Muscle layer of duodenum (tissue), 2 donors: ENCODE data around the gene MYB.

Experiments used
- H3K27ac ChIP-seq: one replicate; pipeline ENCODE4 v1.7.0; 2013; ENCODE audit warnings: mild to moderate bottlenecking, low read length
- H3K27me3 ChIP-seq: one replicate; pipeline ENCODE4 v1.7.0; 2013; ENCODE audit warnings: low read depth, mild to moderate bottlenecking, control low read depth, low read length
- H3K36me3 ChIP-seq, 2 donors: one replicate each; pipeline ENCODE4 v1.7.0; 2013; ENCODE audit warnings: low read length in 2 of 2, control low read depth in 1 of 2, mild to moderate bottlenecking in 1 of 2; ENCODE audit not compliant: insufficient read depth in 2 of 2, control insufficient read depth in 1 of 2
- H3K4me1 ChIP-seq, 2 donors: one replicate each; pipeline ENCODE4 v1.7.0; 2013; ENCODE audit warnings: low read length in 2 of 2, mild to moderate bottlenecking in 2 of 2, control low read depth in 1 of 2, moderate library complexity in 1 of 2; ENCODE audit not compliant: insufficient read depth in 2 of 2, control insufficient read depth in 1 of 2
- H3K4me3 ChIP-seq, 2 donors: one replicate each; pipeline ENCODE4 v1.7.0; 2013; ENCODE audit warnings: low read length in 2 of 2, low read depth in 1 of 2, mild to moderate bottlenecking in 1 of 2
- H3K9me3 ChIP-seq, 2 donors: one replicate each; pipeline ENCODE4 v1.7.0; 2013; ENCODE audit warnings: low read length in 2 of 2, control low read depth in 1 of 2, mild to moderate bottlenecking in 1 of 2; ENCODE audit not compliant: control insufficient read depth in 1 of 2
- donor health status: healthy.

Gene MYB

DNA sequence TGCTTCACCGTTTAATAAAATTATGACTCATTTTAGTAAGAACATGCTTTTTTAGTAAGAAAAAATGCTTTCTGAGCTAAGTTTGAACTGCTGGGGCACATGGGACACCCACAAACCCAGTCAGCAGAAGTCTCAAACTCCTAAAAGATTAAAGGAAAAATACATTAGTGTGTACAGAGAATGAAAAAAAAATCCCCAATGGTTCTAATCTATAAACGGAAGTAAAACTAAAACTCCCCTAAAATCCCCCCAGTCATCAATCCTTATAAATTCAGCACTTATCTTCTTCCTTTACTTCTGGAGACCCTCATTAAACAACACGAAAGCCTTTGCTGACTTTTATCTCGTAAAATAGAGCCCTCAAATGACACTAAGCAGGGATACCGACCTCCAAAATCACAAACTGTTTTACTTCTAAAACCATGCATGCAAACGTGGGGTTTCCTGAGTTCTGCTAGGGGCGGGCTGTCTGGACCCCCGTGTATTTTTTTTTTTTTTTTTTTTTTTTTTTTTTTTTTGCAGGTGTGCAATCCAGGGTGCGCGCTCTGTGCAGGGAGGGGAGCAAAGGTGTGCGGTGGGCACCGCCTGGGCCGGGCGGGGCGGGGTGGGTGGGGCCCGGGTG lies 1.1 kb upstream of the MYB start:
- H3K36me3 ChIP-seq, result no peaks in the 10 kb centered on the region
- H3K4me3 ChIP-seq, result peak overlapping the region in 1 of 2 donors; percentile 76
- peaks cover 8% of the 10 kb centered on the region for H3K27me3 ChIP-seq
- no peaks in the 10 kb centered on the region for H3K9me3 ChIP-seq
- peaks cover 11 to 28% of the 10 kb centered on the region in 2 donors for H3K4me1 ChIP-seq
- H3K27ac ChIP-seq, result no peak overlapping the region

DNA sequence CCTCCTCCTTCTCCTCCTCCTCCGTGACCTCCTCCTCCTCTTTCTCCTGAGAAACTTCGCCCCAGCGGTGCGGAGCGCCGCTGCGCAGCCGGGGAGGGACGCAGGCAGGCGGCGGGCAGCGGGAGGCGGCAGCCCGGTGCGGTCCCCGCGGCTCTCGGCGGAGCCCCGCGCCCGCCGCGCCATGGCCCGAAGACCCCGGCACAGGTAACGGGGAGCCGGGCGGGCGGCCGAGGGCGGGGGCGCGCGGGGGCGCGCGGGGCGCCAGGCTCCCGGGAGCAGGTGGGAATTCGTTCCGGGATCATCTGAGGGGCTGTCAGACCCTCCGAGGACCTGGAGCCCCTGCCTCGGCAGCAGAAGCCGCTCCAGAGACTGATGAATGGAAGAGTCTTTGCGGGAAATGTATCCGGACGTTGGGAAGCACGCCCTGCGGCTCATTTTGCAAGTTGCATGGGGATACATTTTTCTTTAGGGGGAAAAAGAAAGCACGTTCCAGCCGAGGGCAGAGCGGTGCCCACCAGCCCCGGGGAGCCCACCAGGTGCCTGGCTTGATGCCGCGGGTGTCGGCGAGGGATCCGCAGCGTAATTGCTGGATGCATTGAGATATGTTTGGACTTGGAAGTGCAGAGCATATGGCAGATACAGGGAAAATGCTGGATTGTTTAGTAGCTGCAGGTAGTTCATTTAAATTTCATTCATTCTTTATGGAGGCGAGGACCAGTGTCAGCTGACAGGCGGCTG lies 394 bp downstream of the MYB start:
- Histone ChIP-seq H3K9me3 (no peaks in the 10 kb centered on the region), H3K27me3 (peaks cover 14% of the 10 kb centered on the region), H3K4me3 (peak overlapping the region; percentile 63 to 85), H3K27ac (no peak overlapping the region), H3K4me1 (peaks cover 11 to 28% of the 10 kb centered on the region in 2 donors), H3K36me3 (no peaks in the 10 kb centered on the region)

DNA sequence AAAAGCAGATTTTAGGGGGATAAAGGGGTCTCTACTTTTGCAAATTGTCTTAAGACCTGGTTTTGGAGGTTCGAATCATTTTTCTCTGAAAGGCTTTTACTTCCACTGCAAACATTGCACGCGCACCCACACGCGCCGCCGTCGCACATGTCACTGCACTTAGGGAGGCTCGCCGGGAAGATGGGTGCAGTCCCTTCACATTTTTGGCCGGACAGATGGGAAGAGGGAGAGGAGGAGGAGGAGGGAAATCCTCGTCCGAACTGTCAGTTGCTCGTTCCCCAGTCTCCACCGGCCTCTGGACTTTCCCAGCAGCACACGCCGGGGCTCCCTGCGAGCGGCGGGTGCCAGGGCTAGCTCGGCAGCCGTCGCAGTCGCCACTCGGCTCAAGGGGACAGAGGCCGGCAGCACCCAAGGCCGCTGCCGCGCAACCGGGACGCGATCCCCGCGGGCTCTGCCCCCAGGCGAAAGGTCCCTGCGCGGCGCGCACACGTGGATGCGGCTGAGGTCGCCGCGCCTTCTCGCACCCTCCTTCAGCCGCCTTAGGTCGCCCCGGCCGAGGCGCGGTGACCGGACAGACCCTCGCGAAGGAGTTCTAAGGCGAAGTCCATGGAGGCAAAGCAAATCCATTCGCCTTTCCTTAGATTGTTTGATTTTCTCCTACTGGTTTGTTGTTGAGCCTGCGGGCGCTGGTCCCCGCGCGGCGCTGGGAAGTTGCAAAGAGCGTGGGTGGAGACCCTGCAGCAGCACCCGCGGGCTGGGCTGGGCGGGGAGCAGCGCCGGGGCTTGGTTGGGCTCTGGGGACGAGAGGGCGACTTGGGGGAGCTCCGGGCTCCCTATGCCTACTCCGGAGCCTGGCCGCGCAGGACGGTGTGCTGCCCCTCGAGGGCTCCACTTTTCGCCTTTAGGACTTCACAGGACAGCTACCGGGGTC lies 1.2 kb downstream of the MYB start:
- Histone ChIP-seq H3K4me3 (peak overlapping the region; percentile 63 to 85), H3K9me3 (no peaks in the 10 kb centered on the region), H3K36me3 (no peaks in the 10 kb centered on the region), H3K27me3 (peaks cover 14% of the 10 kb centered on the region), H3K4me1 (peaks cover 11 to 28% of the 10 kb centered on the region in 2 donors), H3K27ac (no peak overlapping the region)

DNA sequence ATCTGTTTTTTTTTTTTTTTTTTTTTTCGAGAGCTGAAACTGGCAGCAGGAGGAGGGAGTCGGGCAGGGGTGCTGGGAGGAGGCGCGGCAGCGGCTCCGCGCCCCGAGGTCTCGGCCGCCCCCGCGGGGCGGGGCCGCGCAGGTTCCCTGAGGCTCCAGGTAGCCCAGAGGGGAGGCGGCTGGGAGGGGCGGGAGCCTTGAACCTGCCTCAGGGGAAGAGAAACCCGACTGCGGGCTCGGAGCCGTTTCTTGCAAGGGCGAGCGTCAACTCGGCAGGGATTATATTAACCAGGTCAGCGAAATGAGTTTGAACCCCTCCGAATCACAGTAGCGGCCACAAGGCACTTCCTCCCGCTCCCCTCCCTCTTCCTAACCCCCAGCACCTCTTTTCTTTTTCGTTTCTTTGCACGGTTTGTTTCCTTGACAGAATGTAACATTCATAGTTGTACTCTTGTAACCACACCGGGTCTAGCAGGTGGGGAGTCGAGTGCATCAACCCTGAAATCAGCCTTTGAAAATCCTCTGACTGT lies 2.0 kb downstream of the MYB start:
- H3K27me3 ChIP-seq, result peaks cover 14% of the 10 kb centered on the region
- H3K27ac ChIP-seq, result peak overlapping the region; percentile 19
- no peaks in the 10 kb centered on the region for H3K9me3 ChIP-seq
- H3K4me3 ChIP-seq, result peak overlapping the region; percentile 63 to 85
- H3K4me1 ChIP-seq, result peaks cover 11 to 28% of the 10 kb centered on the region in 2 donors
- H3K36me3 ChIP-seq, result no peaks in the 10 kb centered on the region

DNA sequence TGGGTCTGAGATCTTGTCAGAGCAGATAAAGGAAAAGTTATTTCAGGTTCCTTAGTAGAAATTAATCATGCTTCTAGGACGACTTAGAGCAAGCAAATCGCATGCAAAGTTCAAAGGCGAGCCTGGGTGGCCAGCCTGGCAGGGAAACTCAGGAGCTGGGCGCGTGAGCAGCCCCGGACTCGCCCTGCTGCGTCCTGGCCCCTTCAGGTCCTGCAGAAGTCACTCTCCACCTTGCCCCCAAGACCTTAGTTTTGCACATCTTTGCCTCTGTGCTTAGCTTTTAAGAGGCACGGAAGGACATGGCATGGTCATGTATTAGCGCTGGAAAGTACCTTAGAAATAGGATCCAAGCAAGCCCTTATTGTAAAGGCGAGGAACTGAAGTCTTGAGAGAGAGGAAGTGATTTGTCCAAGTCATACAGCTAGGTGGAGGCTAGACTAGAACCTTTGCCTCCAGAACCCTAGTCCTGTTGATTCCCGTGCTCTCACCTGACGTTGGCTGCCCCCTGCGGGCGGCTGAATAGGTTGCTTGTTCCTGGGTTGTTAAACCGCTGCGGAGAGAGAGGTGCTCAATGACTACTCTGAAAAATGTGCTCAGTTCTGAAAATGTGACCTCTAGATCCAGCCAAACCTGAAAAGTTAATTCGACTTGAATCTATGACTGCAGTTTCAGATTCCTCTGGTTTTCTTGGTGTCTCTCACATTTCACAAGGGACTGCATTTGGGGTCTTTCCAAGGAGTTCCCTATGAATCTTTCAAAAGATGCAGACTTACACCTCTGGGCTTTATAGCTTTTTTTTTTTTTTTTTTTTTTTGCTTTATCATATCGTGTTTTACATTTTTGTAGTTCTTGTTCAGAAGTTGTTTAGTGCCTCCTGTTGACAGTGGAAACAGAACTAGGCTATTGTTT lies 2.7 kb downstream of the MYB start:
- Histone ChIP-seq H3K27ac (peak overlapping the region; percentile 19), H3K4me1 (peaks cover 11 to 28% of the 10 kb centered on the region in 2 donors), H3K9me3 (no peaks in the 10 kb centered on the region), H3K27me3 (peaks cover 14% of the 10 kb centered on the region), H3K4me3 (peak overlapping the region; percentile 63 to 85), H3K36me3 (no peaks in the 10 kb centered on the region)

DNA sequence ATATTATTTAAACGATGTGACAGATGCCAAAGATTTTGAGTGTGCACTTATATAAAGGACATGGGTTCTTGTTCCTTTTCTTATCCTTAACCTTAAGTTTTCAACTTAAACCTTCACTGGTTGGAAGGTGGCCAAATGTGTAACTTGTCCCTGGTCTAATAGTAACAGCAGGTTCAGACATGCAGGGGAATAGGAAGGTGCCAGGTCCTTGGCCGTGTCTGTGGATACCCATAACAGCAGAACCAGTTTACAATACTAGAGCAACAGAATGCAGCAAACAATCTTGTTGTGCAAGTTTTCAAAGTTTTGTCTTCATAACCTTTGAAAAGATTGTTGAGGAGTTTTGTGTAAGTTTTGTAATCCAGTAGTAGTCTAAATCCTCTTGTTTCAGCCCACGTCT lies 4.4 kb downstream of the MYB start:
- Histone ChIP-seq H3K27ac (no peak overlapping the region), H3K9me3 (no peaks in the 10 kb centered on the region), H3K4me3 (no peak overlapping the region), H3K36me3 (no peaks in the 10 kb centered on the region), H3K27me3 (peaks cover 14% of the 10 kb centered on the region), H3K4me1 (peaks cover 11 to 23% of the 10 kb centered on the region in 2 donors)

DNA sequence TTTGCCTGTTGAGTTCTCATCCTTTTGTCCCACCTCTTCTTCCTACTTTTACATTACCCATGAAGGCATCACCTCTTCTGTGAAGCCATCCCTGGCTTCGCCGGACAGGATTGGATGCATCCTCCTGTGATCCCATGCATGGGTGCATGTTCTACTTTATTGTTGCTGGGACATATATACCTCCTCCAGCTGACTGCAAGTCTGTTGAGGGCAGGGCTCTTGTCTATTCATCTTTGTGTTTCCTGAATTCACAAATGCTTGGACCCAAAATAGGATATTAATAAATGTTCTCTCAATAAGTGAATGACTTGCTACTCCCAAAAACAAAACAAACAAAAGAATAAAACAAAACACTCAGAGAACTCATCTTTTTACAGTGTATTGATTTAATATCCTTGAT lies 5.1 kb downstream of the MYB start:
- H3K4me3 ChIP-seq, result no peak overlapping the region
- no peak overlapping the region for H3K27ac ChIP-seq
- no peaks in the 10 kb centered on the region for H3K9me3 ChIP-seq
- peaks cover 14% of the 10 kb centered on the region for H3K27me3 ChIP-seq
- peaks cover 11 to 23% of the 10 kb centered on the region in 2 donors for H3K4me1 ChIP-seq
- H3K36me3 ChIP-seq, result no peaks in the 10 kb centered on the region

DNA sequence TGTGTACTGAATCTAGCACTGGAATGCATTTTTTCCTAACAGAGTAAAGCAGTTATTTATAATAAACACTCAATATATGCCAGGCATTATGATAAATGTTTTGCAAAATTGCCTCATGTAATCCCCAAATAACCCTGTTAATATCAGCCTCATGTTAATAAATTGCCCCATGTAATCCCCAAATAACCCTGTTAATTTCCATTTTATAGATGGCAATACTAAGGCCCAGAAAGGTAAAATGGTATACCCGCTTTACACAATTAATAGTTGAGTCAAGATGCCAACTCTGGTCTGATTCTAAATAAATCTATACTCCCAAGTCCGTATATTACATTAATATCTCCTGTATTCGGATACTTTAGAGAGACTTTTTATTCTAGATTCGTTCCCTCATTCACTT lies 6.3 kb downstream of the MYB start:
- no peak overlapping the region for H3K4me3 ChIP-seq
- H3K36me3 ChIP-seq, result no peaks in the 10 kb centered on the region
- H3K27me3 ChIP-seq, result peaks cover 14% of the 10 kb centered on the region
- no peak overlapping the region for H3K27ac ChIP-seq
- no peaks in the 10 kb centered on the region for H3K9me3 ChIP-seq
- H3K4me1 ChIP-seq, result peaks cover 7 to 15% of the 10 kb centered on the region in 2 donors

DNA sequence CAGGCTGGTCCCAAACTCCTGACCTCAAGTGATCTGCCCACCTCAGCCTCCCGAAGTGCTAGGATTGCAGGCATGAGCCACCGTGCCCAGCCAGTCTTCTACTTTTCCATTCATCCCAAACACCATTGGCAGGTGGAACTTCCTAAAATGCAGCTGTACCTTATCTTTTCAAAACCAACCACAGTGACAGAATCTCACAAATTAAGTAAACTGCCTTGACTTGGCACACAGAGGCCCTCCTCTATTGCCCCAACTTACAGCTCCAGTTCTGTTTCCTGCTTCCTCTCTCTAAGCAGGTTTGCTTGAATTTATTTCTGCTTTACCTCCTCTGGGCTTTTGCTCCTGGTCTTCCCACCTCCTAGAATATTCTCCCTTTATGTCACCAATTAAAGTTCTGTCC lies 7.6 kb downstream of the MYB start:
- peaks cover 10% of the 10 kb centered on the region for H3K27me3 ChIP-seq
- H3K27ac ChIP-seq, result no peak overlapping the region
- H3K4me1 ChIP-seq, result peaks cover 1% of the 10 kb centered on the region in 2 donors
- no peaks in the 10 kb centered on the region for H3K36me3 ChIP-seq
- no peaks in the 10 kb centered on the region for H3K9me3 ChIP-seq
- H3K4me3 ChIP-seq, result no peak overlapping the region

DNA sequence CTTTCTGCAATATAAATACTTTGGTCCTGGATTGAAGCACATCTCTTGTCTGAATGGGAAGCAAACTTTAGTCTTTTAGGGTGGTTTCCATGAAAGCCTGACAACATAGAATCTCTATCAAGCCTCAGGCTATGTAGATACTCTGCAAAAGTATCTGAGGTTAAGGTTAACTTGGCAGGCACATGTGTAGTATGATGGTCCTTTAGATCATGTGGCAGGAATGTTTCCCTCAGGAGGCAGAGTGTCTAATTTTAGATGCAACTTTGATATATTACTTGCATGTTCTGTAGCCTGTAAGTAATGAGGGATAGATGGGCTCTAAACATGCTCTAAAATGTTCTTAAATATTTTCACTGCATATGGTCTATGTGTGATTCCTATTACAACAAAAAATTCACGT lies 8.2 kb downstream of the MYB start:
- Histone ChIP-seq H3K4me1 (no peaks in the 10 kb centered on the region), H3K4me3 (no peak overlapping the region), H3K36me3 (no peaks in the 10 kb centered on the region), H3K27ac (no peak overlapping the region), H3K27me3 (peaks cover 7% of the 10 kb centered on the region), H3K9me3 (no peaks in the 10 kb centered on the region)
